Tibial nerve (tissue), 4 donors: ENCODE data around the gene ANAPC4. TPM values are rescaled to one million over a fixed set of nuclear protein-coding genes. Genes with fewer than 3 reads are reported as not detected.

Experiments used
- DNase-seq, 2 donors: peaks; one replicate each; pipeline ENCODE4 v3.0.0-alpha.2; 2019; ENCODE audit warnings: low spot score in 2 of 2
- H3K27ac ChIP-seq, 4 donors: fragments of 200-600 bp; sonication (generic) in 3 of 4; one replicate each; pipeline ENCODE4 v1.5.1; 2017 to 2019; ENCODE audit warnings: mild to moderate bottlenecking in 1 of 4
- H3K27me3 ChIP-seq, 2 donors: fragments of 200-600 bp; sonication (generic) in 1 of 2; one replicate each; pipeline versions ENCODE4 v1.5.1 to v1.6.0; 2017 to 2019
- H3K36me3 ChIP-seq, 3 donors: fragments of 200-600 bp; sonication (generic); one replicate each; pipeline ENCODE4 v1.5.1; 2018 to 2019
- H3K4me1 ChIP-seq, 4 donors: fragments of 200-600 bp; sonication (generic) in 3 of 4; one replicate each; pipeline ENCODE4 v1.5.1; 2017 to 2019
- H3K4me3 ChIP-seq, 4 donors: fragments of 200-600 bp; sonication (generic) in 3 of 4; one replicate each; pipeline ENCODE4 v1.5.1; 2017 to 2019; ENCODE audit warnings: mild to moderate bottlenecking in 1 of 4, moderate library complexity in 1 of 4
- H3K9me3 ChIP-seq, 4 donors: fragments of 200-600 bp; sonication (generic) in 3 of 4; one replicate each; pipeline ENCODE4 v1.5.1; 2017 to 2019
- EP300 ChIP-seq, 2 donors: sonication (generic); formaldehyde crosslinking; IDR thresholded peaks; one replicate each; pipeline ENCODE4 v1.6.1; 2017; ENCODE audit warnings: antibody characterized with exemption in 2 of 2, mild to moderate bottlenecking in 1 of 2
- POLR2A ChIP-seq, 2 donors: fragments of 450-650 bp; IDR thresholded peaks; one replicate each; pipeline ENCODE4 v1.6.1; 2017; ENCODE audit warnings: antibody characterized with exemption in 2 of 2, mild to moderate bottlenecking in 2 of 2, moderate library complexity in 2 of 2
- WGBS, 2 donors: methylation state at CpG; one replicate each; pipeline ENCODE4 v1.1.5; 2018; 5-methylcytosine and 5-hydroxymethylcytosine counted together
- total RNA-seq, 4 donors: library from RNA; depleted of rRNA; stranded (reverse); fragments of >200 nt; gene quantifications; one replicate each; pipeline ENCODE4 v1.1.0, GENCODE V29; 2016
- TF ChIP-seq, protein P1 (sequence below), 5 experiments: fragments of 200-600 bp in 3 of 5; fragments of 450-650 bp in 2 of 5; sonication (generic) in 3 of 5; IDR thresholded peaks; one replicate each; pipeline ENCODE4 v1.5.1; 2016 to 2019; ENCODE audit warnings: antibody characterized with exemption in 5 of 5, mild to moderate bottlenecking in 3 of 5, moderate library complexity in 2 of 5

The ANAPC4 gene
- total RNA-seq, 4 donors from 2014 or later, result 31.4 to 49.0 (median 37.1) TPM

- TF ChIP-seq EP300 (IDR thresholded peaks at IDR 0.05), result no peak
- TF ChIP-seq, protein P1, sequence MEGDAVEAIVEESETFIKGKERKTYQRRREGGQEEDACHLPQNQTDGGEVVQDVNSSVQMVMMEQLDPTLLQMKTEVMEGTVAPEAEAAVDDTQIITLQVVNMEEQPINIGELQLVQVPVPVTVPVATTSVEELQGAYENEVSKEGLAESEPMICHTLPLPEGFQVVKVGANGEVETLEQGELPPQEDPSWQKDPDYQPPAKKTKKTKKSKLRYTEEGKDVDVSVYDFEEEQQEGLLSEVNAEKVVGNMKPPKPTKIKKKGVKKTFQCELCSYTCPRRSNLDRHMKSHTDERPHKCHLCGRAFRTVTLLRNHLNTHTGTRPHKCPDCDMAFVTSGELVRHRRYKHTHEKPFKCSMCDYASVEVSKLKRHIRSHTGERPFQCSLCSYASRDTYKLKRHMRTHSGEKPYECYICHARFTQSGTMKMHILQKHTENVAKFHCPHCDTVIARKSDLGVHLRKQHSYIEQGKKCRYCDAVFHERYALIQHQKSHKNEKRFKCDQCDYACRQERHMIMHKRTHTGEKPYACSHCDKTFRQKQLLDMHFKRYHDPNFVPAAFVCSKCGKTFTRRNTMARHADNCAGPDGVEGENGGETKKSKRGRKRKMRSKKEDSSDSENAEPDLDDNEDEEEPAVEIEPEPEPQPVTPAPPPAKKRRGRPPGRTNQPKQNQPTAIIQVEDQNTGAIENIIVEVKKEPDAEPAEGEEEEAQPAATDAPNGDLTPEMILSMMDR (IDR thresholded peaks at IDR 0.05), result no peak
- Histone ChIP-seq H3K36me3 (no peaks in the 10 kb centered on the region), H3K27ac (no peak overlapping the region), H3K9me3 (no peaks in the 10 kb centered on the region), H3K4me3 (no peak overlapping the region), H3K27me3 (no peaks in the 10 kb centered on the region), H3K4me1 (no peaks in the 10 kb centered on the region)
- DNase-seq, result no peak
- WGBS, 2 donors, result 83% methylated on average over 14 of the region's 14 CpGs
Measured at GRCh38 chr4:25433966-25434827, 57.1 kb downstream of the ANAPC4 start.

DNA sequence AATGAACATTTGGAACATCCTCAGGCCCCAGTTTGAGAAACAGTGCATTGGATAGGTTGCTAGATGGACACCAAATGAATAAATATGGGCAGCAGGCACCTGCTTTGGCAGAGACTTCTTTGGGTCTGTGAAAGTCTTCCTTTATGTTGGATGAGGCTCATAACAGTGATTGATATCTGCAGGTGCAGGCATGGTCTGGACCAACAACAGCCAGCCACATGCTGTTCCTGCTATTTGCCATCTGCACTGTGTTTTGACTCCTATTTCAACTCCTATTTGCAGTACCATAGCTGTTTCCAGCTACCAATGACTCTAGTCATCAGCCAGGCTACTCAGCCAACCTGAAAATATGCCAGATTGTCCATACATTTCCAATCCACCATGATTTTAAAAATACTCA lies 60.9 kb downstream of the ANAPC4 start:
- no peak for TF ChIP-seq EP300 (IDR thresholded peaks at IDR 0.05)
- TF ChIP-seq POLR2A (IDR thresholded peaks at IDR 0.05), result no peak
- TF ChIP-seq, protein P1 (IDR thresholded peaks at IDR 0.05), result no peak
- Histone ChIP-seq H3K27ac (no peak overlapping the region), H3K4me3 (no peak overlapping the region), H3K9me3 (no peaks in the 10 kb centered on the region), H3K4me1 (peaks cover 0 to 17% (median 2%) of the 10 kb centered on the region in 4 donors), H3K36me3 (no peaks in the 10 kb centered on the region), H3K27me3 (no peaks in the 10 kb centered on the region)
- no peak for DNase-seq

DNA sequence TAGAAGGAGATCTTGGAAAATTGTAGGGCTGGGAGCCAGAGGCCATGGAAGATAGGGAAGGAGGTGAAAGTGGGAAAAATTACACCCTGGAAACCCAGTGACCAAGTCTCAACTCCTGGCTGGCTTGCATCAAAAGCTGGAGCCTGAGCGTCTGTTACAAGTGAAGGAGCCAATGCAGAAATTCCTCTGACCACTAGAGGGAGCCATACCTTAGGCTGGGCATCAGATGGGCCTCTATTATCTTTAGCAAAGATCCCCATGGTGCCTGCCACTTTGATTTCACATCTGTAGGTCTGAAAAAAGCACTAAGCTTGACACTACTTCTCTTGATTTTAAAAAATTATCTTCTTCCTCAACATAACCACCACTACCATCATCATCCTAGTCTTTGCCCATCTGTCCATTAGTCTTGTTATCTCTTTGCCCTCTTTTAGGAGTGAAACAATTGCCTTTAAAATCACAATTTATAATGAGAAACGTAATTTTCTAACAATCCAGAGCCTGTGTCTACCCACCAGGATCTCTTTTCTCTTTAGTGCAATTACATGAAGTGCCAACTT lies 62.9 kb downstream of the ANAPC4 start:
- Histone ChIP-seq H3K27me3 (no peaks in the 10 kb centered on the region), H3K4me3 (no peak overlapping the region), H3K4me1 (peaks cover 0 to 17% (median 2%) of the 10 kb centered on the region in 4 donors), H3K27ac (peak overlapping the region in 2 of 4 donors; percentile 27 to 58), H3K36me3 (no peaks in the 10 kb centered on the region), H3K9me3 (no peaks in the 10 kb centered on the region)
- peak; percentile 32 to 86 for DNase-seq
- WGBS, 2 donors, result 14 to 19% methylated on average over 2 of the region's 2 CpGs
- TF ChIP-seq POLR2A (IDR thresholded peaks at IDR 0.05) (no peak), EP300 (IDR thresholded peaks at IDR 0.05) (peak in 1 of 2 donors; percentile 9)
- TF ChIP-seq, protein P1 (IDR thresholded peaks at IDR 0.05), result peak; percentile 64 to 88 (median 82)

DNA sequence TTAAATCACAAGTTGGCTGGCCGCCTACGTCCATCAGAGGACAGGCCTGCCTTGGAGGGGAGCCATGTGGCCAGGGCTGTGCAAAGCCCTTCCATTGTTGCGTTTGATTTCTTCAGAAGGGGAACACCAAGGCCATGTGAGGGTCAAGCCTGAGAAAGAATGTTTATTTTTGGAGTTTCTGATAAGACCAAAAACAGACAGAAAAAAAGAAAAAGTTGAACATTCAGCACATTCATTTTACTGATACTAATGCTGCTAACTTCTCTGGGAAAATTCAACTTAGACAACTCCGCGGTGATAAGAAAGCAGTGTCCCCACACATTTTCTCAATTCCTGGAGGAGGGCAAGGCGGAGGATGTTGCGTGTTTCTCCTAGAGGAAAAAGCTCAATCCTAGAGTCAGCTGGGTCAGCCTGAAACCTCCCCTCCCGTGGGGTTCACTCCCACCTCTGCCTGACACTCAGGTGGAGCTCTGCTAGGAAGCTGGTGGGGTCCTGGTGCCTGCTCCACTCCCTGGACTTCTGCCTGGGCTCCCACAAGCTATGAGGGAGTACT lies 63.5 kb downstream of the ANAPC4 start:
- Histone ChIP-seq H3K27ac (peak overlapping the region in 2 of 4 donors; percentile 58 to 72), H3K4me3 (no peak overlapping the region), H3K36me3 (no peaks in the 10 kb centered on the region), H3K27me3 (no peaks in the 10 kb centered on the region), H3K4me1 (peaks cover 0 to 17% (median 2%) of the 10 kb centered on the region in 4 donors), H3K9me3 (no peaks in the 10 kb centered on the region)
- no peak for TF ChIP-seq EP300 (IDR thresholded peaks at IDR 0.05)
- no peak for TF ChIP-seq POLR2A (IDR thresholded peaks at IDR 0.05)
- TF ChIP-seq, protein P1 (IDR thresholded peaks at IDR 0.05), result no peak
- no peak for DNase-seq
- 24 to 26% methylated on average over 8 of the region's 8 CpGs for WGBS, 2 donors
